ENCODE data around the gene SLC7A6OS. TPM values are rescaled to one million over a fixed set of nuclear protein-coding genes. Genes with fewer than 3 reads are reported as not detected.
A peak's percentile ranks its signal among the peaks of the same experiment; 100 is the strongest.

Gene SLC7A6OS
- total and polyA plus RNA-seq, 10 of the 15 experiments (the other 5 are each of a cell fraction or from before 2014, with no cell fraction given): 2.9 to 27.4 (median 16.9) TPM

DNA sequence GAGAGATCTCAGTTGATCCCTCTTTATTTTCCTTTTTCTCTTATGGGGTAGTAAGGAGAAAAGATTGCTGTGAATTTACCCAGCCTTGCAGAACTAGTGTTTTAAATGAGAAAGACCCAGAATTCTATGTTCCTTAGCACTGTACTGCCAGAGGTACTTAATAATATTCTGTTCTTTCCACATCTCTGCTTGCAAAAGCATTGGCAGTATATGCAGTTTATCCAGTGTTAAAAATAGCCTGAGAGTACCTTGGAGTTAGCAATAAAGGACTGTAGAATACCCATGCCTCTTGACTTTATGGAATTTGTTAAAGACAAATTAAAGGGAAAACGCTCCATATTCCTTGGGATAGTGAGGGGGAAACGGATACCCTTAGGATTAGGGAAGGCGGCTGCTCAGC, 34.5 kb downstream of the SLC7A6OS start:
- peak overlapping the region; percentile 56 for H3K4me2 ChIP-seq (ENCODE audit: control insufficient read depth, insufficient read depth)
- RAD21 ChIA-PET (ENCODE audit: unreplicated experiment): interaction anchor here (1.0 to 4.1 kb wide), 6 partner anchors 8 to 53 kb away, joined by 3 to 32 read pairs (median 6); partner anchors contain the start of gene SLC7A6
- in situ Hi-C loops (cut with MboI): no loop called here
- H3K4me3 ChIP-seq: peak overlapping the region; percentile 28; the same call in 1 of the 2 replicates
- no peaks in the 10 kb centered on the region for H3K9me3 ChIP-seq (replicated peaks; ENCODE audit: control insufficient read depth, insufficient read depth, low read length)
- peak overlapping the region; percentile 70 for H3K27ac ChIP-seq (ENCODE audit: control insufficient read depth, insufficient read depth)
- no TSS peak for BruUV-seq (replicated peaks)
- peaks cover 13 to 18% of the 10 kb centered on the region in 2 experiments for H3K36me3 ChIP-seq (ENCODE audit: control insufficient read depth in 2 of 2, insufficient read depth in 2 of 2, low read length in 1 of 2)
- WGBS (ENCODE audit: insufficient coverage, insufficient replicate concordance, low lambda C conversion rate, missing lambda C conversion rate): 88% methylated on average over 3 of the region's 3 CpGs
- no peak overlapping the region for H3K9ac ChIP-seq (ENCODE audit: control insufficient read depth, insufficient read depth, low read length)
- H3K79me2 ChIP-seq (ENCODE audit: control insufficient read depth, insufficient read depth, low read length): peaks cover 44% of the 10 kb centered on the region
- CTCF ChIA-PET: interaction anchor here (1.2 to 4.4 kb wide), 6 partner anchors 9 to 43 kb away, joined by 3 to 40 read pairs (median 6); partner anchors contain the start of genes PRMT7, SLC7A6 and SLC7A6OS
- FAIRE-seq (no peak), DNase-seq (ENCODE audit: low read depth, low spot score) (no peak), ATAC-seq (no peak)
- no peaks in the 10 kb centered on the region for H3K27me3 ChIP-seq (replicated peaks in 1 of 2; ENCODE audit: control insufficient read depth in 2 of 2, insufficient read depth in 2 of 2, low read length in 1 of 2)
- peaks cover 37% of the 10 kb centered on the region for H3K4me1 ChIP-seq (ENCODE audit: control insufficient read depth, insufficient read depth, low read length)
- no peak overlapping the region for H2AFZ ChIP-seq (ENCODE audit: control insufficient read depth, low read depth, low read length)
- intact Hi-C loops (cut with micrococcal nuclease; ENCODE audit: unreplicated experiment): no loop called here
- POLR2A ChIA-PET: interaction anchor here (0.8 to 12.2 kb wide), 3 partner anchors 10 to 12 kb away, joined by 3 to 177 read pairs (median 6); partner anchors contain the start of gene SLC7A6
- SMC1A ChIA-PET (ENCODE audit: uncharacterized antibody, unreplicated experiment): interaction anchor here (0.6 to 18.5 kb wide), 7 partner anchors 3 to 81 kb away, joined by 3 to 253 read pairs (median 7); partner anchors contain the start of gene SLC7A6
- no peaks in the 10 kb centered on the region for H4K20me1 ChIP-seq (ENCODE audit: control insufficient read depth, insufficient read depth)
- no peak for TF ChIP-seq NFYB (IDR thresholded peaks at IDR 0.05; ENCODE audit: insufficient read depth, low read depth, low read length)
- TF ChIP-seq, protein P1, sequence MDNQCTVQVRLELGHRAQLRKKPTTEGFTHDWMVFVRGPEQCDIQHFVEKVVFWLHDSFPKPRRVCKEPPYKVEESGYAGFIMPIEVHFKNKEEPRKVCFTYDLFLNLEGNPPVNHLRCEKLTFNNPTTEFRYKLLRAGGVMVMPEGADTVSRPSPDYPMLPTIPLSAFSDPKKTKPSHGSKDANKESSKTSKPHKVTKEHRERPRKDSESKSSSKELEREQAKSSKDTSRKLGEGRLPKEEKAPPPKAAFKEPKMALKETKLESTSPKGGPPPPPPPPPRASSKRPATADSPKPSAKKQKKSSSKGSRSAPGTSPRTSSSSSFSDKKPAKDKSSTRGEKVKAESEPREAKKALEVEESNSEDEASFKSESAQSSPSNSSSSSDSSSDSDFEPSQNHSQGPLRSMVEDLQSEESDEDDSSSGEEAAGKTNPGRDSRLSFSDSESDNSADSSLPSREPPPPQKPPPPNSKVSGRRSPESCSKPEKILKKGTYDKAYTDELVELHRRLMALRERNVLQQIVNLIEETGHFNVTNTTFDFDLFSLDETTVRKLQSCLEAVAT (IDR thresholded peaks at IDR 0.05): no peak
- TF ChIP-seq MTA3 (IDR thresholded peaks at IDR 0.05; ENCODE audit: borderline replicate concordance, low read length): no peak
- no peak for TF ChIP-seq RCOR1 (conservative IDR thresholded peaks at IDR 0.05; ENCODE audit: low read depth, low read length)
- TF ChIP-seq, protein P2, sequence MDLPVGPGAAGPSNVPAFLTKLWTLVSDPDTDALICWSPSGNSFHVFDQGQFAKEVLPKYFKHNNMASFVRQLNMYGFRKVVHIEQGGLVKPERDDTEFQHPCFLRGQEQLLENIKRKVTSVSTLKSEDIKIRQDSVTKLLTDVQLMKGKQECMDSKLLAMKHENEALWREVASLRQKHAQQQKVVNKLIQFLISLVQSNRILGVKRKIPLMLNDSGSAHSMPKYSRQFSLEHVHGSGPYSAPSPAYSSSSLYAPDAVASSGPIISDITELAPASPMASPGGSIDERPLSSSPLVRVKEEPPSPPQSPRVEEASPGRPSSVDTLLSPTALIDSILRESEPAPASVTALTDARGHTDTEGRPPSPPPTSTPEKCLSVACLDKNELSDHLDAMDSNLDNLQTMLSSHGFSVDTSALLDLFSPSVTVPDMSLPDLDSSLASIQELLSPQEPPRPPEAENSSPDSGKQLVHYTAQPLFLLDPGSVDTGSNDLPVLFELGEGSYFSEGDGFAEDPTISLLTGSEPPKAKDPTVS (IDR thresholded peaks at IDR 0.05; ENCODE audit: low read depth, low read length): no peak
- TF ChIP-seq BACH1 (IDR thresholded peaks at IDR 0.05; ENCODE audit: borderline replicate concordance): no peak
- TF ChIP-seq, protein P3, sequence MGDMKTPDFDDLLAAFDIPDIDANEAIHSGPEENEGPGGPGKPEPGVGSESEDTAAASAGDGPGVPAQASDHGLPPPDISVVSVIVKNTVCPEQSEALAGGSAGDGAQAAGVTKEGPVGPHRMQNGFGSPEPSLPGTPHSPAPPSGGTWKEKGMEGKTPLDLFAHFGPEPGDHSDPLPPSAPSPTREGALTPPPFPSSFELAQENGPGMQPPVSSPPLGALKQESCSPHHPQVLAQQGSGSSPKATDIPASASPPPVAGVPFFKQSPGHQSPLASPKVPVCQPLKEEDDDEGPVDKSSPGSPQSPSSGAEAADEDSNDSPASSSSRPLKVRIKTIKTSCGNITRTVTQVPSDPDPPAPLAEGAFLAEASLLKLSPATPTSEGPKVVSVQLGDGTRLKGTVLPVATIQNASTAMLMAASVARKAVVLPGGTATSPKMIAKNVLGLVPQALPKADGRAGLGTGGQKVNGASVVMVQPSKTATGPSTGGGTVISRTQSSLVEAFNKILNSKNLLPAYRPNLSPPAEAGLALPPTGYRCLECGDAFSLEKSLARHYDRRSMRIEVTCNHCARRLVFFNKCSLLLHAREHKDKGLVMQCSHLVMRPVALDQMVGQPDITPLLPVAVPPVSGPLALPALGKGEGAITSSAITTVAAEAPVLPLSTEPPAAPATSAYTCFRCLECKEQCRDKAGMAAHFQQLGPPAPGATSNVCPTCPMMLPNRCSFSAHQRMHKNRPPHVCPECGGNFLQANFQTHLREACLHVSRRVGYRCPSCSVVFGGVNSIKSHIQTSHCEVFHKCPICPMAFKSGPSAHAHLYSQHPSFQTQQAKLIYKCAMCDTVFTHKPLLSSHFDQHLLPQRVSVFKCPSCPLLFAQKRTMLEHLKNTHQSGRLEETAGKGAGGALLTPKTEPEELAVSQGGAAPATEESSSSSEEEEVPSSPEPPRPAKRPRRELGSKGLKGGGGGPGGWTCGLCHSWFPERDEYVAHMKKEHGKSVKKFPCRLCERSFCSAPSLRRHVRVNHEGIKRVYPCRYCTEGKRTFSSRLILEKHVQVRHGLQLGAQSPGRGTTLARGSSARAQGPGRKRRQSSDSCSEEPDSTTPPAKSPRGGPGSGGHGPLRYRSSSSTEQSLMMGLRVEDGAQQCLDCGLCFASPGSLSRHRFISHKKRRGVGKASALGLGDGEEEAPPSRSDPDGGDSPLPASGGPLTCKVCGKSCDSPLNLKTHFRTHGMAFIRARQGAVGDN (IDR thresholded peaks at IDR 0.05): no peak
- TF ChIP-seq, protein P4, sequence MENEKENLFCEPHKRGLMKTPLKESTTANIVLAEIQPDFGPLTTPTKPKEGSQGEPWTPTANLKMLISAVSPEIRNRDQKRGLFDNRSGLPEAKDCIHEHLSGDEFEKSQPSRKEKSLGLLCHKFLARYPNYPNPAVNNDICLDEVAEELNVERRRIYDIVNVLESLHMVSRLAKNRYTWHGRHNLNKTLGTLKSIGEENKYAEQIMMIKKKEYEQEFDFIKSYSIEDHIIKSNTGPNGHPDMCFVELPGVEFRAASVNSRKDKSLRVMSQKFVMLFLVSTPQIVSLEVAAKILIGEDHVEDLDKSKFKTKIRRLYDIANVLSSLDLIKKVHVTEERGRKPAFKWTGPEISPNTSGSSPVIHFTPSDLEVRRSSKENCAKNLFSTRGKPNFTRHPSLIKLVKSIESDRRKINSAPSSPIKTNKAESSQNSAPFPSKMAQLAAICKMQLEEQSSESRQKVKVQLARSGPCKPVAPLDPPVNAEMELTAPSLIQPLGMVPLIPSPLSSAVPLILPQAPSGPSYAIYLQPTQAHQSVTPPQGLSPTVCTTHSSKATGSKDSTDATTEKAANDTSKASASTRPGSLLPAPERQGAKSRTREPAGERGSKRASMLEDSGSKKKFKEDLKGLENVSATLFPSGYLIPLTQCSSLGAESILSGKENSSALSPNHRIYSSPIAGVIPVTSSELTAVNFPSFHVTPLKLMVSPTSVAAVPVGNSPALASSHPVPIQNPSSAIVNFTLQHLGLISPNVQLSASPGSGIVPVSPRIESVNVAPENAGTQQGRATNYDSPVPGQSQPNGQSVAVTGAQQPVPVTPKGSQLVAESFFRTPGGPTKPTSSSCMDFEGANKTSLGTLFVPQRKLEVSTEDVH (IDR thresholded peaks at IDR 0.05; ENCODE audit: low read depth, partially characterized antibody): no peak
- no peak for TF ChIP-seq YY1 (IDR thresholded peaks at IDR 0.05; ENCODE audit: low read depth, low read length)
- no peak for TF ChIP-seq SMAD1 (IDR thresholded peaks at IDR 0.05; ENCODE audit: low read depth, partially characterized antibody)
- TF ChIP-seq, protein P5, sequence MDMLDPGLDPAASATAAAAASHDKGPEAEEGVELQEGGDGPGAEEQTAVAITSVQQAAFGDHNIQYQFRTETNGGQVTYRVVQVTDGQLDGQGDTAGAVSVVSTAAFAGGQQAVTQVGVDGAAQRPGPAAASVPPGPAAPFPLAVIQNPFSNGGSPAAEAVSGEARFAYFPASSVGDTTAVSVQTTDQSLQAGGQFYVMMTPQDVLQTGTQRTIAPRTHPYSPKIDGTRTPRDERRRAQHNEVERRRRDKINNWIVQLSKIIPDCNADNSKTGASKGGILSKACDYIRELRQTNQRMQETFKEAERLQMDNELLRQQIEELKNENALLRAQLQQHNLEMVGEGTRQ (IDR thresholded peaks at IDR 0.05; ENCODE audit: borderline replicate concordance, low read depth, low read length): no peak
- TF ChIP-seq PML (IDR thresholded peaks at IDR 0.05; ENCODE audit: low read length): no peak
- no peak for TF ChIP-seq DPF2 (IDR thresholded peaks at IDR 0.05)
